T-helper 22 cell (primary cell): ENCODE data around the gene DISP2.

Experiments
- DNase-seq: peaks from one replicate; pipeline ENCODE4 v3.0.0-alpha.2; 2020; ENCODE audit warnings: low read depth

The DISP2 gene, protein sequence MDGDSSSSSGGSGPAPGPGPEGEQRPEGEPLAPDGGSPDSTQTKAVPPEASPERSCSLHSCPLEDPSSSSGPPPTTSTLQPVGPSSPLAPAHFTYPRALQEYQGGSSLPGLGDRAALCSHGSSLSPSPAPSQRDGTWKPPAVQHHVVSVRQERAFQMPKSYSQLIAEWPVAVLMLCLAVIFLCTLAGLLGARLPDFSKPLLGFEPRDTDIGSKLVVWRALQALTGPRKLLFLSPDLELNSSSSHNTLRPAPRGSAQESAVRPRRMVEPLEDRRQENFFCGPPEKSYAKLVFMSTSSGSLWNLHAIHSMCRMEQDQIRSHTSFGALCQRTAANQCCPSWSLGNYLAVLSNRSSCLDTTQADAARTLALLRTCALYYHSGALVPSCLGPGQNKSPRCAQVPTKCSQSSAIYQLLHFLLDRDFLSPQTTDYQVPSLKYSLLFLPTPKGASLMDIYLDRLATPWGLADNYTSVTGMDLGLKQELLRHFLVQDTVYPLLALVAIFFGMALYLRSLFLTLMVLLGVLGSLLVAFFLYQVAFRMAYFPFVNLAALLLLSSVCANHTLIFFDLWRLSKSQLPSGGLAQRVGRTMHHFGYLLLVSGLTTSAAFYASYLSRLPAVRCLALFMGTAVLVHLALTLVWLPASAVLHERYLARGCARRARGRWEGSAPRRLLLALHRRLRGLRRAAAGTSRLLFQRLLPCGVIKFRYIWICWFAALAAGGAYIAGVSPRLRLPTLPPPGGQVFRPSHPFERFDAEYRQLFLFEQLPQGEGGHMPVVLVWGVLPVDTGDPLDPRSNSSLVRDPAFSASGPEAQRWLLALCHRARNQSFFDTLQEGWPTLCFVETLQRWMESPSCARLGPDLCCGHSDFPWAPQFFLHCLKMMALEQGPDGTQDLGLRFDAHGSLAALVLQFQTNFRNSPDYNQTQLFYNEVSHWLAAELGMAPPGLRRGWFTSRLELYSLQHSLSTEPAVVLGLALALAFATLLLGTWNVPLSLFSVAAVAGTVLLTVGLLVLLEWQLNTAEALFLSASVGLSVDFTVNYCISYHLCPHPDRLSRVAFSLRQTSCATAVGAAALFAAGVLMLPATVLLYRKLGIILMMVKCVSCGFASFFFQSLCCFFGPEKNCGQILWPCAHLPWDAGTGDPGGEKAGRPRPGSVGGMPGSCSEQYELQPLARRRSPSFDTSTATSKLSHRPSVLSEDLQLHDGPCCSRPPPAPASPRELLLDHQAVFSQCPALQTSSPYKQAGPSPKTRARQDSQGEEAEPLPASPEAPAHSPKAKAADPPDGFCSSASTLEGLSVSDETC (N-terminal part only)

DNA sequence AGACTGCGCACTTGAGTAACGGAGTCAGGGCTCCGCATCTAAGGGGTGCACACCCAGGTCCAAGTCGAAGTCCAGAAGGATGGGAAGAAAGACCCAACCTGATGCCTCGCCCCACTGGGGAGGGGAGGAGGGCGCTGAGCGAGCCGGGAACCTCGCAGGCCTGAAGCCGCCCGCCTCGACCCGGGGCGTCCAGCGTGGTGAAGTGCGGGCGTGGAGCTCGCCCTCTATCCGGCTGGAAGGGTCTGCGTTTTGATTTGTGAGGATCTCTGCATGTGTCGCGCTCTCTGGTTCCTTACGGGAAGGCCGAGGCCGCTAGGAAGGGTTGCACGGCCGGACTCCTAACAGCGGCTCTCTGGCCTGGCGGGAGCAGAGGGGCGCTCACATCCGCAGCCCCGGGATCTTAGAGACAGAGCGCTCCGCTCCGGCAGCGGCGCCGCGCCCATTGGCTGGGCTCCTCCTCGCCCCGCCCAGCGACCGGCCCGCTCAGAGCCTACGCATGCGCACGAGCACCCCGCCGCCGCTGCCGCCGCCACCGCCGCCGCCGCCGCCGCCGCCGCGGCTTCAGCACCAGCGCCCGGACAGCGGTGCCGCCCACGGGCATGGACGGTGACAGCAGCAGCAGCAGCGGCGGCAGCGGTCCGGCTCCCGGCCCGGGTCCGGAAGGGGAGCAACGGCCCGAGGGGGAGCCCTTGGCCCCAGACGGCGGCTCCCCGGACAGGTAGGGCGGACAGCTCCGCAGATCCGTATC, at the start of gene DISP2:
TSS of gene DISP2 (plus strand) at position 497 of the 748 bp plus-strand sequence. CDS start at position 600, 103 bp downstream.
- DNase-seq = peak; percentile 75

GRCh38 chr15:40309344-40309862, 48.6 kb upstream of the DISP2 start:
- no peak for DNase-seq

DNA sequence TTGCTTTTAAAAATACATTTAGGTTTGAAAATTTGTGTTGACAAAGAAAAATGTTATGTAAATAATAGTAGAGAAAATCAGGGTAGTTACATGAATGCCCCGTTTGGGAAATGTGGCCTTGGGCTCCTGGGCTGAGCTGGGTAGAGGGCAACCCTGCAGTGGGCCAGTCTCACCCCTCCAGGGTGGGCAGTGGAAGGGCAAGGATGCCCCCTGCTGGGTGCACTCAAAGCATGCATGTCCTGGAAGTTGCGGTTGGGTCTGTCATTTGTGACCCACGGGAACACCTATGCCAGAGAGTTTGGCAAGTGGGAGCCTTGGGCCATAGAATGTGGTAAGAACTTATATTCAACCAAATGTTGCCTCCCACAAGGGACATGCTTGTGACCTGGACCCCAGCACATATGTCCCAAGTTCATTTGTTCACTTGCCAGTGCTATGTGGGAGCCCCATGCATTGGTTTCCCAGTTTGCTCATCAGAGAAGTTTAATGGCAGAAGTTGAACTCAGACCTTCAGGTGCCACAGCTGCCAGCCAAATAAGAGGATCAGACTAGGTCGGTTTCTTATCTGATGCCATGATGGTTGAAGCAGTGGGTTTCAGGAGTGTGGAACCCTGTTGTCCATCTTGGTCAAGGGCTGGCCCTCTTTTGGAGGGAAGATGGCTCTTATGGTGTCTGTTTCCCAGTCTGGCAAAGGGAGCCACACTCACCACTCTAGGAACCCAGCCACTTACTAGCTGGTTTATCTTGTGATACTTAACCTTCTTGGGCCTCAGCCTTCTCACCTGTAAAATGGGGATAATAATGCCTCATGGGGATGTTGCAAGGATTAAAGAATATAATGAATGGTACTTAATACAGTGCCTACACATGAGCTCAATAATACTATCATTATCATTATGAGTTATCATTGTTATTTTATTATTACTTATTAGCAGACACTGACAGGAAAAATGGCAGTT, 47.7 kb upstream of the DISP2 start:
- DNase-seq = no peak

GRCh38 chr15:40310993-40311392, 47.0 kb upstream of the DISP2 start:
- DNase-seq = no peak

GRCh38 chr15:40312370-40313158, 45.5 kb upstream of the DISP2 start:
- no peak for DNase-seq

DNA sequence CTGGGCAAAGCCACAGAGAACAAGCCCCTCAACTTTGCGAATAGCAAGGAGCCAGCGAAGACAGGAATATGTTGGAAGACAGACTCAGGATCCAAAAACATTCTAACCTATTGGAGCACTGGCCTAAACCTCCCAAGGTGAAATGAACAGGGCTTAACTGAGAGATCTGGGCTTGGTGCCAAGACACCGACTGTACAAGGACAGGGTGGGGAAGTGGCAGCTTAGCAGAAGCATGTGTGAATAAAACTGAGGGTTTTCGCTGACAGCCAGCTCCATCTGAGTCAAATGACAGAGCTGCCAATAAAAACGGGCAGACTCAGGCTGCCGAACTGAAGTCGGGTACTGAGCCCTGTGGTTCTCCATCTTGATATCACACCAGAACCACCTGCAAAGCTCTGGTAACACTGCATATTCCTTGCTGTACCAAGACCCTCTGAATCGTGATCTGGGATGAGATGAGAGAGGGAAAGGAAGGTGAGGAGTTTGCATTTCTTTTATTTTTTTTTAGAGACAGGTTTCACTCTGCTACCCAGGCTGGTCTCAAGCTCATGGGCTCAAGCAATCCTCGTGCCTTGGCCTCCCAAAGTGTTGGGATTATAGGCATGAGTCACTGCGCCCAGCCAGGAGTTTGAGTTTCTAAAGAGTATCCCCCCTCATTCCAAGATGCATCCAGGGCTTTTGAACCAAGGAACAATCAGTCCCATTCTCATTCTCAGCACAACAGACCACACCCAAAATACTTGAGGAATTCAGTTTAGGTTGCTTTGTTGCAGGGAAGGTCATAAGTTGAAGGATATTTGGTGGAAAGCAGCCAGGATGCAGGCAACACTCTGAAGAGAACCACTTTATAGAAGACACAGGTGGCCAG, 44.3 kb upstream of the DISP2 start:
- no peak for DNase-seq

DNA sequence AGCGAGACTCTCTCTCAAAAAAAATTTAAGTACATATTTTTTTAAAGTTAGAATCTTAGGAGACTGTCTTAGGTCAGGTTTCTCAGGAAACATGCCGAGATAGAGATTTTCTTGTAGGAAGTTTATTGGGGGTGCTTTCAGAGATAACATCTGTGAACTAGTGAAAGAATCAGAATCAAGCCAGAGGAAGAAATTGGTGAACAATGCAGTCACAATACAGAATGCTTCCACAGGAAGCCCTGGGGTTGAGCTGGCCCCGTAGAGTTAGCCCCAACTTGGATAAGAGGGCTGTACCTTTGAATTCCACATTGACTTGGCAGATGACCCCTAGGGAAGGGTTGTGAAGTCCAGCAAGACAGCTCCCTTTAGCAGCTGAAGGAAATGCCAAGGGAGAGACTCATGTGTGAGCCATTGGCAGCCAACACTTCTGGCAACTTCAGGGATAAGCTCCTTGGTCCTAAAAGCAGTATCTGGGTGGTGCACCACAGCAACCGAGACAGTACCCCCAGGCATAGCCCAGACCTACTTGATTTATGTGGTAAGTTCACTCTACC, 43.2 kb upstream of the DISP2 start:
- DNase-seq = no peak

DNA sequence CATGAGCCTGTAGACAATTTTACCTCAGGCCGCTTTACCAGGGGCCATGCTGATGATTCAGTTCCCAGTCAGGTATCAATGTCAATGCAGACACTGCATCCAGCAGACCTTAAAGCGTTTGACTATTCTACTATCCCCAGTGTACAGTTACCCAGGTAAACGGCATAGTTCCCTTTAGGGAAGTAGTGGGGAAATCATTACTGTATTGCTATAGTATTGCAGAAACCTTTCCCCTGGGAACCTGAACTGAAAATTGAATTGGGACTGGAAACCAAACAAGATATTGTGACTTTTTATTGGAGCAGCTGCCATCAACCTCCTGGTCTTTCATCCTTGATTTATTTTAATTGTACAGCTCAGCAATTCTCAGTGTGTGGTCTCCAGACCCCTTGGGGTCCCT, 41.1 kb upstream of the DISP2 start:
- DNase-seq = no peak

DNA sequence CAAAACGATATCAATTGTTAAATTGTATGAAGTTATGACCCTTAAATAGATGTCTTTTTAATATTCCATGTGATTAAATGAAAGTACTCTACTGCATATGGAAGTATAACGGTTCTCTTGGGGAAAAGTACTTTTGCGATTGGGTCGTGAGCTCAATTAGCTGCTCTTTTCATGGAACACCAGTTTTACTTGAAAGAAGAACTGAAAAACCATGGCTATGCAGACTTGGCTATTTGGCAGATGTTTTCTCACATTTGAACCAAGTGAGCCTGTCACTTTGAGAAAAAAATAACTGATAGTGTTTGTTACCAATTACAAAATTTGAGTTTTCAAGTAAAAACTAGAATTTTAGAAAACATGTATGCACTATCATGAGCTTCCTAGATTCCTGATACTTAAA, 40.4 kb upstream of the DISP2 start:
- DNase-seq = no peak

GRCh38 chr15:40320409-40320808, 37.6 kb upstream of the DISP2 start:
- no peak for DNase-seq

DNA sequence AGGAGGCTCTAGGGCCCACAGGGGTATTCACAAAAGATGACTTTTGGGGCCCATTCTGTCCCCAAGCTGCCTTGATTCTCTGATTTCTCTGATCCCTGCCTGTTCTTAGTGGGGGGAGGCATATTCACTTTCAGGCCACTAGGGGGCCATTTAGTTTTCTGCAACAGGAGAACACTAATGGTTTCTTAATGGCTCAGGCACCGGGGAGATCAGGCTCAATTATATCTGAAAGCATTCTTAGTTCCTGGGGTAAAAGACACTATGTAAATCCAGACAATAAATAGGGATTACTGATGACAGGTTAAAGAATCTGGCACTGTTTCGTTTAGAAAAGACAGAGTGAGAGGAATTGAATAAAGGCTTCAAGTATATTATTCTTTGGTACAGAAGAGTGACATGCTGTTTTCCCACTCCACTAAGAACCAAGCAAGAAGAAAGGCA, 37.1 kb upstream of the DISP2 start:
- peak; percentile 26 for DNase-seq

DNA sequence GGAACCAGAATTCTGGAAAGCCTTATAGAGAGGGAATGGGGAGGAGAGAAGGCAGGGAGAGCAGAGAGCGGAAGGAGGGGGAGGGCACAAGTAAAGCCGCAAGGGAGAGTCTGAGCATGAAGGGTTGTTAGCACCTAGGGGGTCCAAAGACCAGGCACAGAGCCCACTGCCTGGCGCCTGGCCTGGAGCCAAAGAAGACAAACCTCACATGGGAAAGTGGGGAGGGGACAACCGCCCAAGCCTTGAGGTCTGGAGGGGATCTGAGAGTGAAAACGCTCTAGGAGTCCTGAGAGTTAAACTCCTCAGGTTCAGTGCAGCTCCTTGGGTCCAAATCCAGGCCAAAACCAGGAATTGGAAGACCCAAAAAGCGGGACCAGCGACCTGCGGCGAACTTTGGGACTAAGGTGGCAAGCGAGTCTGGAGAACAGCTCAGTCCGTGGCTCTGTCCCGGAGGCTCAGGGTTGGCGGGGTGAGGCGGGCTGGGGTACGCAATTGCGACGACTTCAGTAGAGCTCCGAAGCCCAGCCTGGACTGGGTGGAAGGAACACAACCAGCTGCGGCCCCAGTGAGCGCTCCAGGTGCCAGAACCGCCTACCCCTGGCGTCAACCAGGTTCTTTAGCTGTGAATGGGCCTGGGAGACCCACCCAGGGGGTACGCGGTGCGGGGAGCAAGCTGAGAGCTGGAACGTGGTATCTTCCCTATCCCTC, 35.3 kb upstream of the DISP2 start:
- DNase-seq = no peak

DNA sequence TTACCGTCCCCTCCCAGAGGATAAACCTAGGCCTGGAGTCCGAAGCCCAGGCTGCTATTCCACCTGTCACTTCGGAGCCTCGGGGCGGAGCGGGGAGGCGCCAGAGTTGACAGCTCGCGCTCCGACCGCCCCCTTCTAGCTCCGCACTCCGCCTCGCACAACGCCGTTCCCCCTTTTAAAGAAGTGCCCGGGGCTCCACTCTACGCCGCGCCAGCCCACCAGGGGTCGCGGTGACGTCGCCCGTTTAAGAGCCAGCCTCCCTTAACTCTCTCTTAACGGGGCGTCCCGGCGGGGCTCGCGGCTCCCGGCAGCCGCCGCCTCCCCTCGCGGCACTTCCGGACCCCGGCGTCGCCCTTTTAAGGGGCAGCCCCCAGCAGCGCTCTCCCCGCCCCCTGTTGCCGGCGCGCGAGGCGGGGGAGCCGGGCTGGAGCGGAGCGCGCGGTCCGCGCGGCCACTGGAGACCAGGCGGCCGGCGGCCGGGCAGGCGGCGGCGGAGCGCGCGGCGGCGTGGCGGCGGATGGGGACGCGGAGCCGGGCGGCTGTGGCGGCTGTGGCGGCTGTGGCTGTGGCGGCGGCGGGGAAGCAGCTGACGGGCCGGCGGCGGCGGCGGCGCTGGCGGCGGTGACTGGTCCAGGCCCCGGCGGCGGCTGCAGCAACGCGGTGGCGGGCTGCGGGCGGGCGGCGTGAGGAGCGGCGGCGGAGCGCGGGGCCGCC, 34.6 kb upstream of the DISP2 start, which contains the start of gene INAFM2:
TSS of gene INAFM2 (plus strand) at position 454 of the 714 bp plus-strand sequence. CDS start 364 bp downstream, outside the sequence.
- peak; percentile 85 for DNase-seq

DNA sequence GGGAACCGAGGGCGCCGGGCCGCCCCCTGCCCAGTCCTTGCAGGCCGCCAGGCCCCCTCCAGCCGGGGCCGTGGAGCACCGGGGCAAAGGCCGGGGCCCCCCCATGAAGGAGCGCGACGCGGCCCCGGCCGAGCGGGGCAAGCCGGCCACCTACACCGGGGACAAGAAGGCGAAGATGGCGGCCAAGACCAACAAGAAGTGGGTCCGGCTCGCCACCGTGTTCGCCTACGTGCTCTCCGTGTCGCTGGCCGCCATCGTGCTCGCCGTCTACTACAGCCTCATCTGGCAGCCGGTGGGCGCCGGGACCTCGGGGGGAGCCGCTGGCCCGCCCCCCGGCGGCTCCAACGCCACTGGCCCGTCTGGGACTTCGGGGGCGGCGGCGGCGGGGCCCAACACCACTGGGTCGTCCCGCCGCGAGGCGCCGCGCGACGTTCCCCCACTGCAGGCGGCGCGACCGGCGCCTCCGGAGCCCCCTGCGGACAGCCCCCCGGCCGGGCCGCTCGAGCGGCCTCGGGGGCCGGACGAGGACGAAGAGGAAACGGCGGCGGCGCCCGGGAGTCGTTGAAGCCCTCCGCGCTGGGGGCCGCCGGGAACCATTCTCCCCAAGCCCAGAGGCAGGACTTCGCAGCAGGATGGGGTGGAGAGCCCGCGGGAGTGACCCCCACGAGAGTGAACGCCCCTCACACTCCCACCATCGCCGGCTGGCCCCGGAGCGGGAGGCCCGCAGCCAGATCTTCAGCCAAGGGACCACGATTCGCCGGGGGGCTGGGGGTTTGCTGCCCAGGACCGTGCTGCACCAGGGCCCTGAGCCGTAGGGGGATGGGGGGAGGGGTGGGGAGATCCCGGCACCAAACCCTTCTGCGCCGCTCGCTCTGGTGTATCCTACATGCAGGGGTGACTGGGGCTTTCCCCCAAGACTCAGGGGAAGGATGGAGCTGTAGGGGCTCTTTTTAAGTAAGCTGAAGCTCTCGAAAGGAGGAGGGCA, 33.8 kb upstream of the DISP2 start:
- DNase-seq = no peak

- no peak for DNase-seq
Measured at GRCh38 chr15:40325188-40325587, 32.8 kb upstream of the DISP2 start.
